Measurements from ENCODE around the gene INTU. TPM values are rescaled to one million over a fixed set of nuclear protein-coding genes. Genes with fewer than 3 reads are reported as not detected.

The INTU gene
- total and polyA plus RNA-seq, 7 donors: under 0.01 to 10.0 (median 7.6) TPM

- Histone ChIP-seq H3K27me3 (no peaks in the 10 kb centered on the region), H3K36me3 (no peaks in the 10 kb centered on the region), H3K4me3 (no peak overlapping the region), H3K4me1 (no peaks in the 10 kb centered on the region), H3K9me3 (no peaks in the 10 kb centered on the region), H3K27ac (no peak overlapping the region)
- no peak for DNase-seq
- intact Hi-C loops (cut with DNase I): no loop called here
- TF ChIP-seq POLR2A (IDR thresholded peaks at IDR 0.05) (no peak), CTCF (IDR thresholded peaks at IDR 0.05) (no peak), POLR2AphosphoS5 (IDR thresholded peaks at IDR 0.05) (no peak), EP300 (IDR thresholded peaks at IDR 0.05) (no peak)
- WGBS, 2 donors: 92 to 93% methylated on average over 10 of the region's 10 CpGs
These were observed 140.3 kb downstream of the INTU start for GRCh38 chr4:127772769-127773671.

- intact Hi-C loops (cut with DNase I): no loop called here
These were observed 143.1 kb downstream of the INTU start for GRCh38 chr4:127775843-127776242.

More at GRCh38 chr4:127775843-127776242, 143.1 kb downstream of the INTU start:
- Histone ChIP-seq H3K9me3 (no peaks in the 10 kb centered on the region), H3K36me3 (no peaks in the 10 kb centered on the region), H3K27ac (no peak overlapping the region), H3K4me3 (no peak overlapping the region), H3K4me1 (no peaks in the 10 kb centered on the region), H3K27me3 (no peaks in the 10 kb centered on the region)
- no peak for DNase-seq
- no peak for TF ChIP-seq CTCF (IDR thresholded peaks at IDR 0.05)
- 96 to 98% methylated on average over 4 of the region's 4 CpGs for WGBS, 2 donors

Other genes with a start within 250 kb of the INTU start
- not detected for gene SLC25A31, start 97.4 kb downstream of the INTU start, total RNA-seq
- gene SLC25A31, start 97.4 kb downstream of the INTU start, polyA plus RNA-seq: not detected
- 1 to 10 TPM; 3.5 to 7.7 (median 5.2) TPM for gene HSPA4L, start 149.4 kb downstream of the INTU start, total RNA-seq
- gene HSPA4L, start 149.4 kb downstream of the INTU start, polyA plus RNA-seq: 1 to 10 TPM in 1 of 3 donors, under 1 TPM in 2; under 0.01 to 1.5 (median 0.69) TPM
- 1 to 10 TPM in 1 of 4 donors, under 1 TPM in 2, not detected in 1; 0.16 to 1.7 (median 0.27) TPM for gene PLK4, start 247.9 kb downstream of the INTU start, total RNA-seq
- 1 to 10 TPM; 4.2 to 7.5 (median 5.5) TPM for gene PLK4, start 247.9 kb downstream of the INTU start, polyA plus RNA-seq